LNCAP (cell line): ENCODE results near the gene BRD4.

ENCODE experiments used
- CTCF ChIP-seq: fragments of 450-650 bp; IDR thresholded peaks from 2 replicates; pipeline ENCODE4 v1.5.1; 2017; ENCODE audit warnings: mild to moderate bottlenecking

Gene BRD4

DNA sequence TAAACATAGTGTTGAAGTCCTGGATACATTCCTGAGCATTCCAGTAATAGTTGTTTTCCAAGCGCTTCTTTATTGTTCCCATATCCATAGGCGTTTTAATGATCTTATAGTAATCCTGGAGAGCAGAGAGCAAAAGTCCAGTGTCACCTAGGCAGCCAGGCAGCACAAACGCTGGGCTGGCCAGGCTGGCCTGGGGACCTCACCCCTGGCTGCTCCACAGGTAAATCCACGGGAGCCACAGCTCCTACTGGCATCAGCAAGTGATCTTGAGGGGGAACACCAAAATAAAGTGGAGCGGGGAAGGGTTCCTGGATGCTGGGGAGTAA is 63.4 kb downstream of the BRD4 start:
- TF ChIP-seq CTCF: no peak

- TF ChIP-seq CTCF: no peak
Observed at GRCh38 chr19:15268192-15268927, 64.0 kb downstream of the BRD4 start.

DNA sequence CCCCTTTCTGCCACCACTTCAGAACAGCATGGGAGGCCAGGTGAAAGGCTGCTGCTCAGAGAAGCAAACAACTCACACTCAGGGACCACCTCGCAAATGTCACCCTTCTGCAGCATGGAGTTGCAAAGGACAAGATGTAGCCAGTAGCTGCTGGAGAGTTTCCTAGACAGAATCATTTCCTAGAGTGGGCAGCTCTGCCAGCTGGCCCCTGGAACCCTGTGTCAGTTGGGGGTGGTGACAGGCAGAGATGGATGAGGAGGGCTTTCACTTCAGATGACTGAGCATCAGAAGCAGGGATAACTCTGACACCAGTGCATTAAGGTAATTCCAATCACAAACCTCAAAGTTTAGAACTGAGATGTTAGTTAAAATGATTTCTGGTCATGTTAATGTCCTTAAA is 65.7 kb downstream of the BRD4 start:
- TF ChIP-seq CTCF: no peak

DNA sequence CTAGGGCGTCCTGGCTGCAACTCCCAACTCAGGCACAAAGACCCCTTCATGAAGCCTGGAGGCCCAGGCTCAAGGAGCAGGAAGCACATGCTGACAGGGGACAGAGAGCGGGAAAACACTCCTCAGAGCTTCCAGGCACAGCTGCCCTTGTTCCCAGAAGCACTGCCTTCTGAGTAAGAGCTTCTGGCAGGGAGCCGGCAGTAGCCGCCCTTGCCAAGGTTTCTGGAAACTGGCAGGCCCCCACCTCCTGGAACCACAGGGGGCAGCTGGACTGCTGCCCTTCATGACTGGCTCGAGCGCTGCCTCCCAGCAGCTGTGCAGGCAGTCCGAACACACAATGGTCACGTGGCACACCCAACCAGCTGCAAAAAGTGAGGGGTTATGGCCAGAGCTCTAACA is 66.5 kb downstream of the BRD4 start:
- TF ChIP-seq CTCF: no peak

DNA sequence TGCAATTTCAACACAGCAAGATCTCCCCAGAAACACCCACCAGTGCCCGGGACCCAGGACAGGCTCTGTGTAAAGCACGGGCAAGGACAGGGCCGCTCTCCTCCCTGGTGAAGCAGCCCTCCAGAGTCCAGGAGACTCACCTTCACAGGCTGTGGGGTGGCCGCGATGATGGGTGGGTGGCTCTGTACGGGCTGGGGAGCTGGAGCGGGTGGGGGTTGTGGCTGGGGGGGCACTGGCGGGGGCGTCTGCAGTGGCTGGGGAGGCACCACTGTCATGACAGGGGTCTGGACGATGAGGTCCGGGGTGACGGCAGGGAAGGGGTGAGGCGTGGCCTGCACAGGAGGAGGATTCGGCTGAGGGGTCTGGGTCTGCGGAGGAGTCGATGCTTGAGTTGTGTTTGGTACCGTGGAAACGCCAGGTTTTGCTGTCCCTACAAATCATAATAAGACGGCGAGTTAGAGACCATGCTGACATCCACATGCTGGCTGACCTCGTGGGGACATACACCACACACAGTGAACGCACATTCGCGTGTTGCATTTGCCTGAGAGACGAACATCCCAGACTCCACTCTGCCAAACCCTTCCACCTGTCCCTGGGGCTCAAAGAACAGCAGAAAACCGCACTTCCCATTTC is 67.0 kb downstream of the BRD4 start:
- TF ChIP-seq CTCF: no peak

- TF ChIP-seq CTCF: no peak
Observed at GRCh38 chr19:15264933-15265206, 67.5 kb downstream of the BRD4 start.

DNA sequence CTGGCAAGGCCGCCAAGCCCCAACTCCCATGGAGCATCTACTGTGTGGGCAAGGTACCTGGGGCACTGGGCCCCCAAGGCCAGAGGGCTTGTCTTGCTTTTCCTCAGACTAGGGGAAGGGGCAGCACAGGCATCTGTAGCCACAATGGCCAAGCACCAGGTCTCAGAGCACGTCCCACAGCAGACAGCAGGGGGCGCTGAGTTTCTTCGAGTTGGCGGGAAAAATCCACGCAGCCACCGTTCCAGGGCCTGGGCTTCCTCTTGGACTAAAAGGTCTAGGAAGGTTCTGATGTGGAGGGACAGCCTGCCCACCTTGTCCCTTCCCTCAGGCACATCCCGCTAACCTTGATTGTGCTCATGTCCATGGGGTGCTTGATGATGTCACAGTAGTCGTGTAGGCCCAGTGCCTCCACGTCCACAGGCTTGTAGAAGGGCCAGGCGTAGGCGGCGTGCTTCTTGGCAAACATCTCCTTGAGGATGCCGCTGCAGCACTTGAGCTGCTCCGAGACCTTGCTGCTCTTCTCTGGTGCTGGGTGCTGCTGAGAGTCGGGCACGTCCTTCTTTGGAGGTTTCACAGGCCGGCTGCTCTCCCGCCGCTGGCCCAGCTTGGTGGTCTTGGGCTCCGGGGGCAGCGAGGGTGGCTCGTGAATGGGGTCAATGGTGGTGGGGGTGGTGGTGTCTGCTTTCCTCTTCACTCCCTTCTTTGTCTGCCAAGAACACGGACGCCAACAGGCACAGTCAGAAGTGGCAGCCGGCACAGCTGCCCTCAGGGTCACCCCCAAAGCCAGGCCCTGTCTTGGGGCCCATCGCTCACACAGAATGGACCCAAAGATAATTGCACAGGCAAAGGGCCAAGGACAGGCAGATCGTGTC is 68.0 kb downstream of the BRD4 start:
- TF ChIP-seq CTCF: peak; percentile 82
